Lower lobe of right lung (tissue), 2 donors: Measurements from ENCODE around the gene LRRC7. TPM values are rescaled to one million over a fixed set of nuclear protein-coding genes. Genes with fewer than 3 reads are reported as not detected.

Experiments
- ATAC-seq, 2 donors: fragments of 200-7000 bp; cut with Tn5 transposase; one replicate each; pipeline ENCODE4 v1.9.1; 2020 to 2022; ENCODE audit warnings: mild to moderate bottlenecking in 2 of 2, moderate library complexity in 2 of 2
- DNase-seq: peaks from one replicate; pipeline ENCODE4 v3.0.0-alpha.2; 2020
- H3K27ac ChIP-seq: fragments of 200-600 bp; one replicate; pipeline ENCODE4 v1.8.0; 2022
- H3K27me3 ChIP-seq: fragments of 200-600 bp; one replicate; pipeline ENCODE4 v1.8.0; 2022; ENCODE audit warnings: low read depth
- H3K36me3 ChIP-seq: fragments of 200-600 bp; one replicate; pipeline ENCODE4 v1.8.0; 2022; ENCODE audit warnings: mild to moderate bottlenecking
- H3K4me1 ChIP-seq: fragments of 200-600 bp; one replicate; pipeline ENCODE4 v1.8.0; 2022
- H3K4me3 ChIP-seq: fragments of 200-600 bp; one replicate; pipeline ENCODE4 v1.8.0; 2022; ENCODE audit warnings: mild to moderate bottlenecking
- H3K9me3 ChIP-seq: fragments of 200-600 bp; one replicate; pipeline ENCODE4 v1.8.0; 2022
- intact Hi-C: fragments of 100-400 bp; cut with DNase I; formaldehyde crosslinking; loops from one replicate; pipeline ENCODE4 v1.11.0; 2022
- total RNA-seq: library from RNA; stranded (reverse); fragmentation: NEBNext Ultra II Directional; extraction: Animal tissue kit (Norgen Biotek cat#: 25700); gene quantifications from one replicate; pipeline ENCODE4 v1.2.1, GENCODE V29; 2021
- TF ChIP-seq, protein P1 (sequence below): fragments of 200-600 bp; IDR thresholded peaks from one replicate; pipeline ENCODE4 v1.8.0; 2022; ENCODE audit warnings: antibody characterized with exemption, mild to moderate bottlenecking
- donor health status: DM: no; HTN: yes; CAD: no; lungs with severe emphysema.

The LRRC7 gene
- total RNA-seq, 1 donor from 2014 or later, result not detected

DNA sequence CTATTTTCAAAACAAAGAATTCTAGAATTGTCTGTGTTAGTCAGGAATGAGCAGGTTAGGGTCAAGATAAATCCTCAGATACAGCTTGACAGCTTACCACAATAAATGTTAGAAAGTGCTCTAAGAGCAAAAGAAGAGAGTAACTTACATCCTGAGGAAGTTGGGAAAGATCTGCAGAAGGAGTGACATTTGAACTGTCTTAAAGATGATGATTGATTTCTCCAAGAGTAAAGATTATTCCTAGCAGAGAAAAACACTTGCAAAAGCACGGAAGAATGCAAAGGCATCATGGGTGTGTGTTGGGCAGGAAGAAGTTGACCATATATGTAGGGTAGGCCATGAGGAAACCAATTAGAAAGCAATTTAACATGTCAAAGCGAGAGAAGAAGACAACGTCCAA lies 175.4 kb downstream of the LRRC7 start:
- Histone ChIP-seq H3K27ac (no peak overlapping the region), H3K27me3 (no peaks in the 10 kb centered on the region), H3K4me1 (no peaks in the 10 kb centered on the region), H3K9me3 (no peaks in the 10 kb centered on the region), H3K36me3 (no peaks in the 10 kb centered on the region), H3K4me3 (no peak overlapping the region)
- intact Hi-C loops, result no loop called here
- no peak for DNase-seq
- TF ChIP-seq, protein P1, sequence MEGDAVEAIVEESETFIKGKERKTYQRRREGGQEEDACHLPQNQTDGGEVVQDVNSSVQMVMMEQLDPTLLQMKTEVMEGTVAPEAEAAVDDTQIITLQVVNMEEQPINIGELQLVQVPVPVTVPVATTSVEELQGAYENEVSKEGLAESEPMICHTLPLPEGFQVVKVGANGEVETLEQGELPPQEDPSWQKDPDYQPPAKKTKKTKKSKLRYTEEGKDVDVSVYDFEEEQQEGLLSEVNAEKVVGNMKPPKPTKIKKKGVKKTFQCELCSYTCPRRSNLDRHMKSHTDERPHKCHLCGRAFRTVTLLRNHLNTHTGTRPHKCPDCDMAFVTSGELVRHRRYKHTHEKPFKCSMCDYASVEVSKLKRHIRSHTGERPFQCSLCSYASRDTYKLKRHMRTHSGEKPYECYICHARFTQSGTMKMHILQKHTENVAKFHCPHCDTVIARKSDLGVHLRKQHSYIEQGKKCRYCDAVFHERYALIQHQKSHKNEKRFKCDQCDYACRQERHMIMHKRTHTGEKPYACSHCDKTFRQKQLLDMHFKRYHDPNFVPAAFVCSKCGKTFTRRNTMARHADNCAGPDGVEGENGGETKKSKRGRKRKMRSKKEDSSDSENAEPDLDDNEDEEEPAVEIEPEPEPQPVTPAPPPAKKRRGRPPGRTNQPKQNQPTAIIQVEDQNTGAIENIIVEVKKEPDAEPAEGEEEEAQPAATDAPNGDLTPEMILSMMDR, result no peak
- no peak for ATAC-seq

DNA sequence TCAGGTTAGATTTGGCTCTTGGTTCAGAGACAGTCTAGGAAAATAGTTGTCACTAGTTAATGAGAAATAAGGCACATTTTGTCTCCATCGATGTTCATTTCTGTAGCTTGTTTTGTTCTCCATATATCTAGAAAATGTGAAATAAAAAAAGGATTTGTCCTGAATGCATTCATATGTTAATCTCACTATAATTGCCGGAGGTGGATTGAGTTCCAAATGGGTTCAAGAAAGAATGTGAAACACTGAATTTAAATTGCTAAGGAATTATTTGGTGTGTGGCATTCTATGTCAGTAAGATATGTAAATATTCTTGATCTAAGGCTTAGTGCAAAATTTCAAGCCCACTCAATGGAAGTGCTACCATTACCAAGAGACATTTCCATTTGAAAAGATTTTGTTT lies 176.7 kb downstream of the LRRC7 start:
- Histone ChIP-seq H3K36me3 (no peaks in the 10 kb centered on the region), H3K27me3 (no peaks in the 10 kb centered on the region), H3K4me1 (no peaks in the 10 kb centered on the region), H3K27ac (no peak overlapping the region), H3K4me3 (no peak overlapping the region), H3K9me3 (no peaks in the 10 kb centered on the region)
- ATAC-seq (no peak), DNase-seq (no peak)
- TF ChIP-seq, protein P1, result no peak
- intact Hi-C loops, result no loop called here

DNA sequence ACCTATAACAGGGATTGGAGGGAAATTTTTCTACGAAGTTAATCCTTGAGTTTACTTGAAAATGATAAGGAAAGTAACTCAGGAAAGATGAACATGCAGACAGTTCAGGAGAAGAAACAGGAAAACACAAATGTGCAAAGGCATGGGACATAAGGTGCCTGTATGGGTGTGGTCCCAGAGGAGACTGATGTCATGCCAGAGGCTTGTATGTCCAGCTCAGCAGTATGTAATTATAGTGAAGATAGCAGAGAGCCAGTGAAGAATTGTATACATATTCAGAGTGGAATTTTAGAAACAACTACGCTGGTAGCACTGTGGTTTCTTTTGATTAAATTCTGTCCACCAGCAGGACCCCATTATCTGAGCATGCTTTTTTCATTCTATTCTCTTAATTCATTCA lies 179.5 kb downstream of the LRRC7 start:
- Histone ChIP-seq H3K4me3 (no peak overlapping the region), H3K9me3 (no peaks in the 10 kb centered on the region), H3K36me3 (no peaks in the 10 kb centered on the region), H3K27me3 (no peaks in the 10 kb centered on the region), H3K27ac (no peak overlapping the region), H3K4me1 (no peaks in the 10 kb centered on the region)
- DNase-seq (no peak), ATAC-seq (no peak)
- intact Hi-C loops, result no loop called here
- TF ChIP-seq, protein P1, result no peak

DNA sequence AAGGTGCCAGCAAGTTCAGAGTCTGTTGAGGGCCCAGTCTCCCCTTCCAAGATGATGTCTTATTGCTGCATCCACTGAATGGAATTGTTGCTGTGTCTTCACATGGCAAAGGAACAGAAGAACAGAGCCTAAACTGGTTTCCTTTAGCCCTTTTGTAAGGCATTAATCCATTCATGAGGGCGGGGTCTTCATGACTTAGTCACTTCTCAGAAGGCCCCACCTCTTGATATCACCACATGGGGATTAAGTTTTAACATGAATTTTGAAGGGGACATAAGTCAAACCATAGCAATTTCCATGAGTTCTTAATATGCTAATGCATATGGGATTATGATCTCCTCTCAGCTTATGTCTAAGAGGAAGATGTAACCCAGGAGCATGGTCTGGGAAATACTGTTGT lies 182.9 kb downstream of the LRRC7 start:
- Histone ChIP-seq H3K27me3 (no peaks in the 10 kb centered on the region), H3K27ac (no peak overlapping the region), H3K36me3 (no peaks in the 10 kb centered on the region), H3K4me1 (no peaks in the 10 kb centered on the region), H3K4me3 (no peak overlapping the region), H3K9me3 (no peaks in the 10 kb centered on the region)
- TF ChIP-seq, protein P1, result no peak
- intact Hi-C loops, result no loop called here
- DNase-seq (no peak), ATAC-seq (no peak)

DNA sequence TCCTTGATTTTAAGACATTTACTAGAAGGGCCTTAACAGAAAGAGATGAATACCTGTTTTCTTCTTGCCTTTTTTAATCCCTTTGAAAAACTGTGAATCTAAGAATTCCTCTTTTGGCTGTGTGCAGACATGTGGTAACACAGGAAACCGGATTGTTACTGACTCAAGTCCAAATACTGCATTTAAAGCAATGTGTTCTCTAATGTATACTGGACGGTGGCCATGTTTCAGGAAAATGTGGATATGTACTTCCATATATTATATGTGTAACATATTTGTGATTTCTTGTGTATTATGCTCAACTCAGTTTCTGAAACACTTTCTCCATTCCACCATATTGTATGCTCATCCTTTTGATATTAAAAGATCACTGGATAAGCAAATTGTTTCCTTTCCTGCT lies 185.1 kb downstream of the LRRC7 start:
- H3K9me3 ChIP-seq, result no peaks in the 10 kb centered on the region
- no peak for DNase-seq
- no peaks in the 10 kb centered on the region for H3K27me3 ChIP-seq
- no peak overlapping the region for H3K4me3 ChIP-seq
- intact Hi-C loops, result no loop called here
- no peaks in the 10 kb centered on the region for H3K36me3 ChIP-seq
- H3K4me1 ChIP-seq, result no peaks in the 10 kb centered on the region
- TF ChIP-seq, protein P1, result no peak
- no peak for ATAC-seq
- no peak overlapping the region for H3K27ac ChIP-seq

DNA sequence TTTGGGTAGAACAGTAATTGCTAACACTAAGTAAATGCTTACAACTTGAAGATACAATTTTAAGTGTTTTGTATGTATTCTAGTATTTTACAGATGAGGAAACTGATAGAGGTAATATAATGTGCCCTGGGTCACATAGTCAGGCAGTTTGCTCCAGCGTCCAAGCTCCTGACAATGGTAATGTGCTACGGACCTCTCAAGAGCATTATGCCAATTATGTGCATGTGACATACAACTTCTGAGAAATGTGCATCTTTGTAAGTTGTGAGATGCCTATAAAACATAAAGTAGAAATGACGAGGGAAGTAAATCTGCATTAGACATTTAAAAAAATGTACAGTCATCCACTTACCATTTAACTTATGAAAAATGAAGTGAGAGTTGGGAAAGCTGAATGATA lies 186.8 kb downstream of the LRRC7 start:
- Histone ChIP-seq H3K27me3 (no peaks in the 10 kb centered on the region), H3K4me3 (no peak overlapping the region), H3K9me3 (no peaks in the 10 kb centered on the region), H3K4me1 (no peaks in the 10 kb centered on the region), H3K27ac (no peak overlapping the region), H3K36me3 (no peaks in the 10 kb centered on the region)
- no peak for DNase-seq
- intact Hi-C loops, result no loop called here
- TF ChIP-seq, protein P1, result no peak
- no peak for ATAC-seq
